Mucosa of descending colon (tissue), 3 donors: ENCODE results near the gene POLR2I. TPM values are rescaled to one million over a fixed set of nuclear protein-coding genes. Genes with fewer than 3 reads are reported as not detected.

ENCODE experiments used
- ATAC-seq: fragments of 200-7000 bp; cut with Tn5 transposase; one replicate; pipeline ENCODE4 v1.9.1; 2020; ENCODE audit warnings: mild to moderate bottlenecking, moderate library complexity
- DNase-seq, 3 donors: peaks; one replicate each; pipeline ENCODE4 v3.0.0-alpha.2; 2020
- H3K36me3 ChIP-seq: fragments of 200-600 bp; one replicate; pipeline ENCODE4 v1.8.0; 2021; ENCODE audit warnings: low read depth, mild to moderate bottlenecking
- H3K4me1 ChIP-seq: fragments of 200-600 bp; one replicate; pipeline ENCODE4 v1.8.0; 2021; ENCODE audit warnings: low read depth, mild to moderate bottlenecking
- H3K4me3 ChIP-seq: fragments of 200-600 bp; one replicate; pipeline ENCODE4 v1.8.0; 2021; ENCODE audit warnings: mild to moderate bottlenecking
- H3K9me3 ChIP-seq: fragments of 200-600 bp; one replicate; pipeline ENCODE4 v1.8.0; 2021; ENCODE audit warnings: mild to moderate bottlenecking
- intact Hi-C, 2 donors: fragments of 100-400 bp; cut with DNase I in 1 of 2; cut with micrococcal nuclease in 1 of 2; formaldehyde crosslinking; loops; one replicate each; pipeline versions ENCODE4 v1.11.0 to v1.11.1; 2022; cut with DNase I, micrococcal nuclease
- long read RNA-seq, 2 donors: library from polyadenylated mRNA; unstranded; transcript quantifications; one replicate each; pipeline ENCODE4 v2.0.0, GENCODE V29; 2019 to 2021
- total RNA-seq, 3 donors: library from RNA; stranded (reverse); fragmentation: NEBNext Ultra II Directional in 2 of 3; extraction: Animal tissue kit (Norgen Biotek cat#: 25700) in 2 of 3; gene quantifications; one replicate each; pipeline versions ENCODE4 v1.2.1 to v1.2.4, GENCODE V29; 2021 to 2023
- TF ChIP-seq, protein P1 (sequence below): fragments of 200-600 bp; IDR thresholded peaks from one replicate; pipeline ENCODE4 v1.8.0; 2022; ENCODE audit warnings: antibody characterized with exemption, mild to moderate bottlenecking
- donor health status: DM: no; HTN: no; CAD: no; lungs with moderate emphysema.
- donor health status: DM: no; HTN: no; CAD: no.
- donor health status: DM: no; HTN: yes; CAD: no.

Gene POLR2I
- total RNA-seq, result 10 to 100 TPM; 42.7 to 66.4 (median 47.4) TPM
- long read RNA-seq, donor 1, transcript POLR2I-201 (6 exons, 913 nt), result major isoform, 31 of 34 reads
- long read RNA-seq, donor 1, partial matches to known transcripts, result 0 of 34 reads
- long read RNA-seq, donor 1, other reads (novel, unspliced or antisense), result 0 of 34 reads
- long read RNA-seq, donor 2, transcript POLR2I-201 (6 exons, 913 nt), result major isoform, 36 of 38 reads
- long read RNA-seq, donor 2, partial matches to known transcripts, result 0 of 38 reads
- long read RNA-seq, donor 2, other reads (novel, unspliced or antisense), result 1 of 38 reads

DNA sequence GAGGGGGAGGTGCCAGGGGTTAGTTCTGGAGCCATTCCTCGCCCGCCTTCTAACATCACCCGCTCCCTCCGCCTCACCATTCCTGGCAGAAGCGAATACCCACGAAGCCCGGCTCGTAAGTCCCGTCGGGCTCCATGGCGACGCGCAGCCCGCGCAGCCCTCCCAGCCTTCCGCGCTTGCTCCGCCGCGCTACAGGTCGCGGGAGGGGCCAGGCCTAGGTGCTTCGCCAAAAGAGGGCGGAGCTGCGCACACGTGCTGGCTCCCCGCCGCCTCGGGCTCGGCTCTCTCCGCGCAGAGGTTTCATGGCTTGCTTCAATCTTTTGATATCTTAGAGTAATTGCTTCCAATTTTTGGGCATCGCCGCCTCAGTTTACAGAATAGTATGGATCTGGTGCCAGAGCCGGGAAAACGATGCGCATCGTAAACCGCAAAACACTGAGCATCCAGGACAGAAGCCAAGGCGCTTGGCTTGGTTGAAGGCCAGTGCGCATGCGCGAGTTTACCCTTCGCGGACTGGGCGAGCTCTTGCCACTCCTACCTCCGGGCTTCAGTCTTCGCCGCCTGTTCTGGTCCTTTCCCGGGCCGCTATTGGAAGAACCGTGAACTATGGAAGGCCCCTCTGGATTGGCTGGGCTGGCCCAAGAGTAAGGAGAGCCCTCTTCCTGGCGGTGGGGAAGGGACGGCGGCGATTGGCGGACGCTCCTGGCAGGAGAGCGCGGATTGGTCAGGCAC, at the start of gene POLR2I:
TSS of gene POLR2I (minus strand) at position 155 of the 732 bp plus-strand sequence. CDS start at position 136, 19 bp downstream.
- Histone ChIP-seq H3K4me3 (peak within 1 kb of the TSS; percentile 45), H3K9me3 (no peaks in the 10 kb centered on the region), H3K4me1 (peaks cover 14% of the 10 kb centered on the region), H3K36me3 (peaks cover 4% of the 10 kb centered on the region)
- TF ChIP-seq, protein P1, sequence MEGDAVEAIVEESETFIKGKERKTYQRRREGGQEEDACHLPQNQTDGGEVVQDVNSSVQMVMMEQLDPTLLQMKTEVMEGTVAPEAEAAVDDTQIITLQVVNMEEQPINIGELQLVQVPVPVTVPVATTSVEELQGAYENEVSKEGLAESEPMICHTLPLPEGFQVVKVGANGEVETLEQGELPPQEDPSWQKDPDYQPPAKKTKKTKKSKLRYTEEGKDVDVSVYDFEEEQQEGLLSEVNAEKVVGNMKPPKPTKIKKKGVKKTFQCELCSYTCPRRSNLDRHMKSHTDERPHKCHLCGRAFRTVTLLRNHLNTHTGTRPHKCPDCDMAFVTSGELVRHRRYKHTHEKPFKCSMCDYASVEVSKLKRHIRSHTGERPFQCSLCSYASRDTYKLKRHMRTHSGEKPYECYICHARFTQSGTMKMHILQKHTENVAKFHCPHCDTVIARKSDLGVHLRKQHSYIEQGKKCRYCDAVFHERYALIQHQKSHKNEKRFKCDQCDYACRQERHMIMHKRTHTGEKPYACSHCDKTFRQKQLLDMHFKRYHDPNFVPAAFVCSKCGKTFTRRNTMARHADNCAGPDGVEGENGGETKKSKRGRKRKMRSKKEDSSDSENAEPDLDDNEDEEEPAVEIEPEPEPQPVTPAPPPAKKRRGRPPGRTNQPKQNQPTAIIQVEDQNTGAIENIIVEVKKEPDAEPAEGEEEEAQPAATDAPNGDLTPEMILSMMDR, result no peak
- ATAC-seq (peak; percentile 90), DNase-seq (peak; percentile 97 to 100 (median 99))
- intact Hi-C loops, result no loop called here

DNA sequence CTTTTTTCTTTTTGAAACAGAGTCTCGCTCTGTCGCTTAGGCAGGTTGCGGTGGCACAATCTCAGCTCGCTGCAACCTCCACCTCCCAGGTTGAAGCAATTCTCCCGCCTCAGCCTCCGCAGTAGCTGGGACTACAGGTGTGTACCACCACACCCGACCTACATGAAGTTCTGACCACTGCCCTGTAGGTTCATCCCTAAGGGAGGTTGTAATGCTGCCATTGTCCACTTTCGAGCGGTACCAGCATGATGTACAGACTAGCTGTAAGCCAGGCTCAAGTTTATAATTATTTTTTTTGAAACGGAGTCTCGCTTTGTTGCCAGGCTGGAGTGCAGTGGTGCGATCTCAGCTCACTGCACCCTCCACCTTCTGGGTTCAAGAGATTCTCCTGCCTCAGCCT, 49.1 kb upstream of the POLR2I start:
- ATAC-seq, result no peak
- H3K36me3 ChIP-seq, result no peaks in the 10 kb centered on the region
- H3K4me1 ChIP-seq, result peaks cover 6% of the 10 kb centered on the region
- intact Hi-C loops, result no loop called here
- no peaks in the 10 kb centered on the region for H3K9me3 ChIP-seq
- DNase-seq, result no peak
- TF ChIP-seq, protein P1, result no peak
- H3K4me3 ChIP-seq, result no peak overlapping the region

DNA sequence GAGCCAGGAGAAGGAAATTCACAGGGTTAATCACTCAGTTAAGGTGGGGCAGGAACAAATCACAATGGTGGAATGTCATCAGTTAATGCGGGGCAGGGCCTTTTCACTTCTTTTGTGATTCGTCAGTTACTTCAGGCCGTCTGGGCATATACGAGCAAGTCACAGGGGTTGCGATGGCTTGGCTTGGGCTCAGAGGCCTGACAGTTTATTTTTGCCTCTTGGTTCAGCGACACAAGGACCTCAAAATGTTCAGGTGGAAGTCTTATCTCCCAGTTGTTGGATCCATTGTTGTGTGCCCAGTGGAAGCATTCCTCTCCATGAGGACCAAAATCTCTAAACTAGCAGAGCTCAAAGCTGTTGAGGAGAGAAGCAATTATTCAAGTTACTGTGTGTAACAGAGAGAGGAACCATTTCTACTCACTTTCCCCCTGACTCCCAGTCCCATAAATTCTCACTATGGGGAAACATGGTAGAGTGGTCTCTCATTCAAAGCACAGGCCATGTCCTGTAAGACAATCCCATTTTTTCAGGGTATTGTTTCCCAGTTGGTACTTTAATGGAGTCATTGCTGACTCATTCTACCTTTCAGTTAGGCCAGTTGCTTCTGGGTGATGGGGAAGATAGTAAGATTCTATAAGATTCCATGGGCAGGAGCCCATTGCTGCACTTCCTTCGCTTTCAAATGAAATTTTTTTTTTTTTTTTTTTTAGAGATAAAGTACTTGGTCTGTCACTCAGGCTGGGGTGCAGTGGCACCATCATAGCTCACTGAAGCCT, 46.3 kb upstream of the POLR2I start:
- intact Hi-C loops, result no loop called here
- no peaks in the 10 kb centered on the region for H3K36me3 ChIP-seq
- H3K4me3 ChIP-seq, result no peak overlapping the region
- H3K9me3 ChIP-seq, result no peaks in the 10 kb centered on the region
- ATAC-seq (no peak), DNase-seq (no peak)
- no peaks in the 10 kb centered on the region for H3K4me1 ChIP-seq
- TF ChIP-seq, protein P1, result no peak

DNA sequence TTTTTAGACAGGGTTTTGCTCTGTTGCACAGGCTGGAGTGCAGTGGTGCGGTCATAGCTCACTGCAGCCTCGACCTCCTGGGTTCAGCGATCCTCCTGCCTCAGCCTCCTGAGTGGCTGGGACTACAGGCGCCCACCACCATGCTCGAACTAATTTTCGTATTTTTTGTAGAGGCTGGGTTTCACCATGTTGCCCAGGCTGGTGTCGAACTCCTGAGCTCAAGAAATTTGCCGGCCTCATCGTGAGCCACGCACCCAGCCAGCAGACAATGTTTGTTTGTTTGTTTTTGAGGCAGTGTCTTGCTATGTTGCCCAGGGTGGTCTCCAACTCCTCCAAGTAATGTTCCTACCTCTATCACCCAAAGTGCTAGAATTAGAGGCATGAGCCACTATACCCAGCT, 38.5 kb upstream of the POLR2I start:
- TF ChIP-seq, protein P1, result no peak
- Histone ChIP-seq H3K4me3 (no peak overlapping the region), H3K4me1 (no peaks in the 10 kb centered on the region), H3K36me3 (no peaks in the 10 kb centered on the region), H3K9me3 (no peaks in the 10 kb centered on the region)
- intact Hi-C loops, result no loop called here
- DNase-seq (no peak), ATAC-seq (no peak)

DNA sequence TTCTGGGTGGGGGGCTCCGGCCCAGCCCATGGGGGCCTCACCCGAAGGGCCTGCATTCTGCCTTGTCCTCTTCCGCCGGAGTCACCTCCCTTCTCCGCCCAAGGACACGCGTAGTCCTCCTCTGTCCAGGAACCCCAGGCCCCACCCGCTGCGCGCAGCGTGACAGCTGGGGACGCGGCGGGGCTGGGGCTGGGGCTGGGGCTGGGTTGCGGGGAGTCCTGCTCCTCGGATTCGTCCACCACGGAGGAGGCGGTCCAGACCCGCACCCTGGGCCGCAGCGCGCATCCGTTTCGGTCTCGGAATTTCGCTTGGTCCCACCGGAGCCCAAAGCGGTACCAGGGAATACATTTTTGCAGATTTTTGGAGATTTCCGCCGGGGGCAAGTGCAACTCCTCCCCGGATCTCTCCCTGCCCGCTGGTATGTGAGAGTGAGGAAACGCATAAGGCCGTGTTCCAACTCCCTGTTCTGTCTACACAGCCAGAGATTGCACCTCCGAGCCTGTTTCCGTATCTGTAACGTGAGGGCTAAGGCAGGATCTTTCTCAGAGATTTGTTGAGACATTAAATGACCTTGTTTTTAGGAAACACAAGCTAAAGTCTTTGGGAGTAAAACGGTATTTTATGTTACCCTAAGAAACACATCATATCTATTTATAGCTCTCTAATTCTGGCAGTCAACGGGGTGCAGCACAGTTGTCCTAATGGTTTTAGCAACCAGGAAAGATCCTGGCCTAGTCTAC, 37.8 kb upstream of the POLR2I start, which contains the start of gene COX7A1:
TSS of gene COX7A1 (minus strand) at position 96 of the 740 bp plus-strand sequence. CDS start at position 56, 40 bp downstream.
- Histone ChIP-seq H3K36me3 (no peaks in the 10 kb centered on the region), H3K4me1 (no peaks in the 10 kb centered on the region), H3K4me3 (no peak within 1 kb of the TSS), H3K9me3 (no peaks in the 10 kb centered on the region)
- ATAC-seq (peak; percentile 54), DNase-seq (peak in 1 of 3 donors; percentile 46)
- intact Hi-C loops, result no loop called here
- TF ChIP-seq, protein P1, result no peak
